ENCODE measurements around the gene POLG. TPM values are rescaled to one million over a fixed set of nuclear protein-coding genes. Genes with fewer than 3 reads are reported as not detected.

Gene POLG
- total RNA-seq, 1 experiment from 2014 or later, result 63.1 TPM

DNA sequence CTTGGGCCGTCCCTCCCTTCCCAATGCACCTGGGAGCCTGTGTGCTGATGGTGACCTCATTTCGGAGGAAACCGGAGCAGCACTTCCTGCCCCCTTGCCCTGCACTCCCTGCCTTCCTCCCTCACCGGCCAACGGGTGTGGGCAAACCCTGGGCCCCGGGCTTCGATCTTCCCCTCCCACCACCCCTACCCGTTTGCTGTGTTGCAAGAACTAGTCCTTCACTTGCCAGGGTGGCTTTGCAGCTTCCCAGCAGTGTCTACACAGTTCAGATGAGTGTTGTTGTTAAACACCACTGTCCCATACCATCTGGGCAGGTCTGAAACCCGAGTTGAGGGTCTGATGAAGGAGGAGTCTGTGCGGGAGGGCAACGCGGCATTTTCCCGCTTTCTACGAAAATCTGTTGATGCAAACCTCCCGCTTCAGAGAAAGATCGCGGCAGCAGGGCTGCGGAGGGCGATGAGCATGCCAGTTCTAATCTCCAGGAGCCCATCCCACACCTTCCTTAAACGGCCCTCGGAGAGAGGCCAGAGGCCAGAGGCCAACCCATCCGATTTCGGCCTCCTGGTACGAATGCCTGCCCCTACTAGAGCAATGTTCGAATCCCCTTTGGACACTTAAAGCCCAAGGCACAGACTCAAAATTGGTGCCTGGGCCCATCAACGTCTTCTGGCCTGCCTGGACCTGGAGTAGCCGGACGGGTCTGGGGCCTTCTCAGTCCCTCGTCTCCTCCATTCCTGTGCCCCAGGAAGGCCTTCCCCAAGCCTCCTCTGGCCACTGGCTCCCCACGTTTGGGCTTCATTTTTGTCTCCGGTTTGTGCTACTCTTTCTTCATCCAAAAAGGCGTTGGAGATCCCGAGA is 35.7 kb upstream of the POLG start:
- no TSS peak for BruUV-seq (replicated peaks)
- ChIA-PET CTCF (no interaction called here), POLR2A (no interaction called here)
- DNase-seq, result no peak
- Mint-ChIP-seq H3K36me3 (ENCODE audit: insufficient read depth, unreplicated experiment) (no peaks in the 10 kb centered on the region), H3K27me3 (ENCODE audit: insufficient read depth, unreplicated experiment) (peaks cover 27% of the 10 kb centered on the region), H3K4me3 (ENCODE audit: unreplicated experiment) (no peak overlapping the region), H3K9me3 (ENCODE audit: unreplicated experiment) (no peaks in the 10 kb centered on the region), H3K27ac (ENCODE audit: unreplicated experiment) (no peak overlapping the region), H3K4me1 (ENCODE audit: low read depth, unreplicated experiment) (no peaks in the 10 kb centered on the region)
- TF ChIP-seq, protein P1, sequence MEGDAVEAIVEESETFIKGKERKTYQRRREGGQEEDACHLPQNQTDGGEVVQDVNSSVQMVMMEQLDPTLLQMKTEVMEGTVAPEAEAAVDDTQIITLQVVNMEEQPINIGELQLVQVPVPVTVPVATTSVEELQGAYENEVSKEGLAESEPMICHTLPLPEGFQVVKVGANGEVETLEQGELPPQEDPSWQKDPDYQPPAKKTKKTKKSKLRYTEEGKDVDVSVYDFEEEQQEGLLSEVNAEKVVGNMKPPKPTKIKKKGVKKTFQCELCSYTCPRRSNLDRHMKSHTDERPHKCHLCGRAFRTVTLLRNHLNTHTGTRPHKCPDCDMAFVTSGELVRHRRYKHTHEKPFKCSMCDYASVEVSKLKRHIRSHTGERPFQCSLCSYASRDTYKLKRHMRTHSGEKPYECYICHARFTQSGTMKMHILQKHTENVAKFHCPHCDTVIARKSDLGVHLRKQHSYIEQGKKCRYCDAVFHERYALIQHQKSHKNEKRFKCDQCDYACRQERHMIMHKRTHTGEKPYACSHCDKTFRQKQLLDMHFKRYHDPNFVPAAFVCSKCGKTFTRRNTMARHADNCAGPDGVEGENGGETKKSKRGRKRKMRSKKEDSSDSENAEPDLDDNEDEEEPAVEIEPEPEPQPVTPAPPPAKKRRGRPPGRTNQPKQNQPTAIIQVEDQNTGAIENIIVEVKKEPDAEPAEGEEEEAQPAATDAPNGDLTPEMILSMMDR (IDR thresholded peaks at IDR 0.05; ENCODE audit: insufficient read depth in 1 of 2, low read depth in 1 of 2, low read length in 1 of 2, severe bottlenecking in 1 of 2, unreplicated experiment in 1 of 2), result no peak
- no peaks in the 10 kb centered on the region for H3K36me3 ChIP-seq (ENCODE audit: control insufficient read depth, insufficient read depth, low read length)
- H3K4me1 ChIP-seq, result no peaks in the 10 kb centered on the region
- peaks cover 1% of the 10 kb centered on the region for H3K27me3 ChIP-seq (replicated peaks; ENCODE audit: control insufficient read depth, insufficient read depth, low read length)
- H3K4me3 ChIP-seq (ENCODE audit: low read depth, low read length), result no peak overlapping the region
- intact Hi-C loops (cut with micrococcal nuclease; ENCODE audit: unreplicated experiment), result no loop called here
- H3K9me3 ChIP-seq, result no peaks in the 10 kb centered on the region

DNA sequence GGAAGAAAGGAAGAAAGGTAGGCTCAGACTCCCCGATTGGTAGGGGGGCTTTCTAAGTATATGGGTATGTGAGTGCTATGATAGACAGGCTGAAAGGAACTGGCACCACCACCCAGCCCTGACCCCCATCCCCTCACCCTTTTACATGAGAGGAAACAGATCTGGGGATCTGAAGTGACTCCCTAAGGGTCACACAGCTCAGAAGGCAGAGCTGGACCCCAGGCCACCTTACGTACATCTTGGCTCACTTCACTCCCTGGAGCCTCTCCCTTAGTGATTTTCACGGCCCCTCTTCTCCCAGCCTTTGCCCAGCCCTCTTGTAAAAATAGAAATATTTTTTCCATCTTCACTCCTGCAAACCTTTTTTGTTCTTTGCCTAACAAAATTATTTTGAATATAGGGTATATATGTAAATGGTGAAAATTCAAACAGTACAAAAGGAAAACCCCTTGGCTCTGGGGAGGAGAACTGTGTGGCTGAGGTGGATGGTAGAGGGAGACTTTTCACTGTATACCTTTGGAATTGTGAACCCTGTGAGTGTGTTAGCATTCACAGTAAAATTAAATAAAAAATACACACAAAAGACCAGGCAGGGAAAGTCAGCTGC is 34.8 kb upstream of the POLG start:
- Histone ChIP-seq H3K9me3 (no peaks in the 10 kb centered on the region), H3K27me3 (replicated peaks; ENCODE audit: control insufficient read depth, insufficient read depth, low read length) (peaks cover 4% of the 10 kb centered on the region), H3K4me1 (no peaks in the 10 kb centered on the region), H3K4me3 (ENCODE audit: low read depth, low read length) (no peak overlapping the region), H3K36me3 (ENCODE audit: control insufficient read depth, insufficient read depth, low read length) (no peaks in the 10 kb centered on the region)
- TF ChIP-seq, protein P1 (IDR thresholded peaks at IDR 0.05; ENCODE audit: insufficient read depth in 1 of 2, low read depth in 1 of 2, low read length in 1 of 2, severe bottlenecking in 1 of 2, unreplicated experiment in 1 of 2), result no peak
- H3K9me3 Mint-ChIP-seq (ENCODE audit: unreplicated experiment), result no peaks in the 10 kb centered on the region
- no peaks in the 10 kb centered on the region for H3K4me1 Mint-ChIP-seq (ENCODE audit: low read depth, unreplicated experiment)
- H3K27ac Mint-ChIP-seq (ENCODE audit: unreplicated experiment), result no peak overlapping the region
- no peaks in the 10 kb centered on the region for H3K36me3 Mint-ChIP-seq (ENCODE audit: insufficient read depth, unreplicated experiment)
- no peak overlapping the region for H3K4me3 Mint-ChIP-seq (ENCODE audit: unreplicated experiment)
- H3K27me3 Mint-ChIP-seq (ENCODE audit: insufficient read depth, unreplicated experiment), result peaks cover 33% of the 10 kb centered on the region
- ChIA-PET CTCF (interaction anchor here (1.9 kb wide), 1 partner anchor 11 kb away, joined by 7 read pairs; no protein-coding TSS in a partner anchor), POLR2A (no interaction called here)
- BruUV-seq (replicated peaks), result no TSS peak
- intact Hi-C loops (cut with micrococcal nuclease; ENCODE audit: unreplicated experiment), result no loop called here
- no peak for DNase-seq

DNA sequence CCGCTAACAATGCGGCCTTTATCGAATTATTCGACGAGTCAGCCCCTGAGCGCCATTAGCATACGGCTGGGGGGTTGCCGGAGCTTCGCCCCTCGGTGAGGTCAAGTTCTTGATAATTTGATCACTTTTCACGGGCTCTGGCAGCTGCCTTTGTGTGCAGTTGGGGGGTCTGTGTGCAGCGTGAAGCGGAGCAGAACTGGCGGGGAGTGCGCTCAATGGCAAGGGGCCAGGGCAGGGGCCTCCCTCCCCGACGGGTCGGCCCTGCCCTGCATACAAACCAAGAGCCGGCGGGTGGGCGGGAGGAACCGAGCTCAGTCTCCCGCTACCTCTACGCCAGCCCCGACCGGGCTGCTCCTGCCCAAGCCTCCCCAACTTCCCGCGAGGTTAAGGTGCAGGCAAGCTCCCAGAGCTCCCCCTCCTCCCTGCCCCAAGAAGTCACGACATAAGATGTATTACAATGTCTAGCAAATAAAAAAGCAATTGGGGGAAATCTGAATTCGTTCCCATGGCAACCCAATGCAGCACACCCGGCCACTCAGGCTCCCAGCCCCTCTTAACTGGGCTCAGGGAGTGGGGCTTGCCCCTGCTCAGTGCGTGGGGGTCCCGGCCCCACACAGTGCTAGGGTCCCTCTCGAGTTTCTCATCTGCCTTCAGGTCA is 34.1 kb upstream of the POLG start:
- no peak overlapping the region for H3K27ac Mint-ChIP-seq (ENCODE audit: unreplicated experiment)
- Histone ChIP-seq H3K27me3 (replicated peaks; ENCODE audit: control insufficient read depth, insufficient read depth, low read length) (peaks cover 6% of the 10 kb centered on the region), H3K4me1 (no peaks in the 10 kb centered on the region), H3K9me3 (no peaks in the 10 kb centered on the region), H3K36me3 (ENCODE audit: control insufficient read depth, insufficient read depth, low read length) (no peaks in the 10 kb centered on the region), H3K4me3 (ENCODE audit: low read depth, low read length) (no peak overlapping the region)
- H3K36me3 Mint-ChIP-seq (ENCODE audit: insufficient read depth, unreplicated experiment), result no peaks in the 10 kb centered on the region
- DNase-seq, result no peak
- H3K4me3 Mint-ChIP-seq (ENCODE audit: unreplicated experiment), result no peak overlapping the region
- H3K4me1 Mint-ChIP-seq (ENCODE audit: low read depth, unreplicated experiment), result no peaks in the 10 kb centered on the region
- peaks cover 37% of the 10 kb centered on the region for H3K27me3 Mint-ChIP-seq (ENCODE audit: insufficient read depth, unreplicated experiment)
- no TSS peak for BruUV-seq (replicated peaks)
- intact Hi-C loops (cut with micrococcal nuclease; ENCODE audit: unreplicated experiment), result no loop called here
- ChIA-PET CTCF (interaction anchor here (1.9 kb wide), 1 partner anchor 10 kb away, joined by 7 read pairs; no protein-coding TSS in a partner anchor), POLR2A (no interaction called here)
- no peaks in the 10 kb centered on the region for H3K9me3 Mint-ChIP-seq (ENCODE audit: unreplicated experiment)
- TF ChIP-seq, protein P1 (IDR thresholded peaks at IDR 0.05; ENCODE audit: insufficient read depth in 1 of 2, low read depth in 1 of 2, low read length in 1 of 2, severe bottlenecking in 1 of 2, unreplicated experiment in 1 of 2), result no peak

Data from Caco-2 (cell line).